HG03457 (cell line): ENCODE measurements around the gene SSTR5.

Experiments
- ATAC-seq: cut with Tn5 transposase; IDR thresholded peaks from one replicate; pipeline ENCODE4 v1.9.1; 2021; ENCODE audit warnings: moderate number of reproducible peaks; ENCODE audit not compliant: unreplicated experiment

The SSTR5 gene

GRCh38 chr16:1119766-1120576 is 47.4 kb downstream of the SSTR5 start:
- ATAC-seq: no peak

GRCh38 chr16:1120577-1120941 is 48.0 kb downstream of the SSTR5 start:
- no peak for ATAC-seq

GRCh38 chr16:1121009-1121408 is 48.5 kb downstream of the SSTR5 start:
- no peak for ATAC-seq

GRCh38 chr16:1121601-1122397 is 49.3 kb downstream of the SSTR5 start:
- no peak for ATAC-seq

- ATAC-seq: no peak
These were observed 49.8 kb downstream of the SSTR5 start for GRCh38 chr16:1122398-1122765.

- no peak for ATAC-seq
These were observed 51.1 kb downstream of the SSTR5 start for GRCh38 chr16:1123525-1124230.

- no peak for ATAC-seq
These were observed 51.7 kb downstream of the SSTR5 start for GRCh38 chr16:1124291-1124690.

GRCh38 chr16:1124795-1125194 is 52.2 kb downstream of the SSTR5 start:
- ATAC-seq: no peak

- ATAC-seq: no peak
These were observed 52.9 kb downstream of the SSTR5 start for GRCh38 chr16:1125471-1125870.

GRCh38 chr16:1126044-1126443 is 53.5 kb downstream of the SSTR5 start:
- no peak for ATAC-seq

- ATAC-seq: no peak
These were observed 54.0 kb downstream of the SSTR5 start for GRCh38 chr16:1126586-1126985.

- ATAC-seq: no peak
These were observed 54.6 kb downstream of the SSTR5 start for GRCh38 chr16:1127101-1127500.

- ATAC-seq: no peak
These were observed 55.6 kb downstream of the SSTR5 start for GRCh38 chr16:1127971-1128715.

GRCh38 chr16:1129106-1129960 is 56.8 kb downstream of the SSTR5 start:
- ATAC-seq: no peak

- no peak for ATAC-seq
These were observed 57.8 kb downstream of the SSTR5 start for GRCh38 chr16:1130382-1130781.
